Stimulated activated CD4-positive, alpha-beta T cell treated with anti-CD3 and anti-CD28 coated beads, Interleukin-2, amount 100 ng/mL, for 4 hours (primary cell): ENCODE measurements around the gene PSMG2.

Experiments
- DNase-seq: peaks from one replicate; pipeline ENCODE4 v3.0.0-alpha.2; 2020; ENCODE audit warnings: low read depth

PSMG2 gene, protein sequence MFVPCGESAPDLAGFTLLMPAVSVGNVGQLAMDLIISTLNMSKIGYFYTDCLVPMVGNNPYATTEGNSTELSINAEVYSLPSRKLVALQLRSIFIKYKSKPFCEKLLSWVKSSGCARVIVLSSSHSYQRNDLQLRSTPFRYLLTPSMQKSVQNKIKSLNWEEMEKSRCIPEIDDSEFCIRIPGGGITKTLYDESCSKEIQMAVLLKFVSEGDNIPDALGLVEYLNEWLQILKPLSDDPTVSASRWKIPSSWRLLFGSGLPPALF

DNA sequence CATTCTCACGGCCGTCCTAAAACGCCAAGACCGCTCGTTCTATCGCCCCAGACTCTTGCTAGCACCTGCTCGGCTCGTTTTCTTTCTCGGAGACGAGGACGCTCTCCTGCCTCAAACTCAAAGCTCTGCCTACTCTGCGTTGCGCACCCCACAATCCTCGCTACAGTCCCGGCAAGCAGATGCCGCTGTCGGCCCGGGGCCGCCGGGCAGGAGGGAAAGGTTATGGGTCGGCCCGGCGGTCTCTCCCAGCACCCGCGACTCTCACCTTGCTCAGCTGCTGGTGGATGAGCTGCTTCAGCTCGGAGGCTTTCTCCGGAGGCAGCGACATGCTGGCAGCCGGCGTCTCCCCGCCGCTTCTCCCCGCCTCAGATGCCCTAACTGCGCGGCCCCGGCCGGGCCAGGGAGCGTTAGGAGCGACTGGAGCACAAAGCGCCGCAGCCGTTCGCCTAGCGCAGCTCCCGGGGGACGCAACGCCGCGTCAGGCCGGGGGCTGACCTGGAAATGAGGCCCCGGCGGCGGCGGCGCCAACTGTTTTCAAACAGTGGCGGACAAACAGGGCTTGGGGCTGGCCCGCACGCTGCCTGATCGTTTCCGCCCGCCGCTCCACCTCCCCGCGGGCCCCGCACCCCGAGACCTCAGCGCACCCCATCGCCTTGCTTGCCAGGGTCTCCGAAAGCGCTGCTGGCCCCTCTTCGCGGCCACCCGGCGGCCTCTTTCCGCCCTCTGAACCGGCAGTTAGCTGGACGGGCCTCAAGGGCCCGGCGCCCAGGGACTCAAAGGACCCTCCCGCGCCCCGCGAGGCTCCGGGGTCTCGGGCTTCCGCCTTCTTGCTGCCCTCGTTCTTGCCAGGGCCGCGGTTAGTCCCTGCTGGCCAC is at the start of gene PSMG2, which contains the start of gene CEP76:
Gene PSMG2, plus strand, starts transcription at position 822 of the 875 bp plus-strand sequence. CDS start 66 bp downstream, outside the sequence.
Gene CEP76, minus strand, starts transcription at position 503 of the 875 bp plus-strand sequence. Its CDS starts 175 bp downstream, at position 328.
- DNase-seq = peak; percentile 64

DNA sequence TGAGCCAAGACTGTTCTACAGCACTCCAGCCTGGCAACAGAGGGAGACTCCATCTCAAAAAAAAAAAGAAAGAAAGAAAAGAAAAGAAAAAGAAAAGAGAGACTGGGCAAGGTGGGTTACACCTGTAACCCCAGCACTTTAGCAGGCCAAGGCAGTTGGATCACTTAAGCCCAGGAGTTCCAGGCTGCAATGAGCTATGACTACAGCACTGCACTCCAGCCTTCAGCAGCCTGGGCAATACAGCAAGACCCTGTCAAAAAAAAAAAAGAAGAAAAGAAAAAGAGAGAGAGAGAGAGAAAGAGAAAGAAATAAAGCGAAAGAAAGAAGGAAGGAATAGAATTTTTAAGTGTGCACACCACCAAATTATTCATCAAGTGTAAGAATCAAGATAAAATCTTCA is 47.9 kb upstream of the PSMG2 start:
- DNase-seq = no peak

DNA sequence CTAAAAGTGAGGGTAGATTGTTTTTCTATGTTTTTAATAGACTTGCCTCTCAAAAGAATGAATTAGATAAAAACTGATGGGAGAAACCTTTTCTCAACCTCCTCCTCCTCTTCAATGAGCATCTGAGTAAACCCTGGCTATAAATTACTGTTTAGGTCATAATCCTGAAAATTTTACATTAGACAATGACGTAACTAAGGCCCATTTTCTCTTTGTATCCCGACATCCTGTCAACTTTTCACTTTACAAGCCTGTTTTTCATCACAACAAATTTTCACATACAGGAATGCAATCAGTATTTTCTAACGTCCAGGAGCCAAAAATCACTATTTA is 46.3 kb upstream of the PSMG2 start:
- DNase-seq = no peak

DNA sequence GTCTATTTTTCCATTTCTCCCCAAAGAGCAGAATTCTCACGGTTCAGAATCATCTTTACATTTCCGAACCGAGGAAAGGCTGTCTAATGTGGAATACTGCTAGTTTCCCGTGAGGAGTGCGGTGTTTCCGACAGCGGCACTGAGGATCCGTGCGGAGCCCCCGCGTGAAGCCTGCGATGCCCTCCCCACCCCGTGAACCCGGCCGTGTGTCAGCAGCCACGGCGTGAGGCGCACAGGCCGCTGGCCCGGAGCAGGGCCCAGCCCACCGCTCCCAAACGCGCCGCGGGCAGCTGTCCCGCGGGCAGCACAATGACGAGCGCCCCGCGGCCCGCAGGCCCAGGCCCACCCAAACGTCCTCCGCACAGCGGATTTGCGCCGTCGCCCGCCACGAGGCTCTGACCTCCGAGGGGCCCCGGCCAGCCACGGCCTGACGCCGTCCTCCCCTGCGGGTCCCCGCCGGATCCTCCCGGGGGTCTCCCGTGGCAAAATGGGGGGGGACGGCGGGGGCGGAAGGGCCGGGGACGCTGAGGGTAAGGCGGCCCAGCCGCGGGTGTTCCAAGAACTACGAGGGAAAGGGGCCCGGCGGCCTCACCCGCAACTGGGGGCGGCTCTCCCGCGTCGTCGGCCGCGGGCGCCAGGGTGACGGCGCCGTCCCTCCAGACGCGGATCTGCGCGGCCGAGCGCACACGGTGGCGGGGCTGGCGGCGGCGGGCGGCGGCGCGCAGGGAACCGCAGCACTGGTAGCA is 45.7 kb upstream of the PSMG2 start:
- no peak for DNase-seq

DNA sequence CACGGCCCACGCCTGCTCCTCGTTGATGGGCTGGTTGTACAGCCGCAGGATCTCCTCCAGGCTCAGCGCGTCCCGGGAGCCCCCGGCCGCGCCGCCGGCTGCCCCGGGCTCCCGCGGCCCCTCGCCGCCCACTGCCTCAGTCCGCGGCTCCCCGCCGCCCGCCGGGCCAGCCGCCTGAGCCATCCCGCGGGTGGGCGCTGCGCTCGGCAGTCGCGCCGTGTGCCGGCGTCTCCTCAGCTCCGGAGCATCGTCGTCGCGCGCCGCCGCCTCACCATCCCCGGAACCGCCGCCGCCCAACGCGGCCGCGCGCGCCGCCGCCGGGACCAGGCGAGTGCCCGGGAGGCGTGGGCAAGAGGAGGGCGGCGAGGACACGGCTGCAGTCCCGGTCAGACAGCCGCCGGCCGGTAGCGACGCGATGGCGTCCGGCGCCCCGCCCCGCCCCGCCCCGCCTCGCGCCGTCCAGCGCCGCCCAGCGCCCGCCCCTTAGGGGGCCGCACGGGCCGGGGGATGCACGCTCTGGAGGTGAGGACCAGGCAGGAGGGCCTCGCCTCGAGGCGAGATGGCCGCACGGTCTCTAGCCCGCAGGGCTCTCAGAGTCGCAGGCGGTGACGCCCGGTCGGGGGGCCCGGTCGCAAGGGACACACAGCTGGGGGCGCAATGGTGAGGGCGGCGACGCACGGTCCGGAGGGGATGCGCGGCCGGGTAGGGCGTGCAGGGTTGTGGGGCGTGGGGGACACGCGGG is 45.0 kb upstream of the PSMG2 start, which contains the start of gene SPIRE1:
Gene SPIRE1, minus strand, starts transcription at position 424 of the 742 bp plus-strand sequence. Its CDS starts 241 bp downstream, at position 183.
- DNase-seq = no peak

DNA sequence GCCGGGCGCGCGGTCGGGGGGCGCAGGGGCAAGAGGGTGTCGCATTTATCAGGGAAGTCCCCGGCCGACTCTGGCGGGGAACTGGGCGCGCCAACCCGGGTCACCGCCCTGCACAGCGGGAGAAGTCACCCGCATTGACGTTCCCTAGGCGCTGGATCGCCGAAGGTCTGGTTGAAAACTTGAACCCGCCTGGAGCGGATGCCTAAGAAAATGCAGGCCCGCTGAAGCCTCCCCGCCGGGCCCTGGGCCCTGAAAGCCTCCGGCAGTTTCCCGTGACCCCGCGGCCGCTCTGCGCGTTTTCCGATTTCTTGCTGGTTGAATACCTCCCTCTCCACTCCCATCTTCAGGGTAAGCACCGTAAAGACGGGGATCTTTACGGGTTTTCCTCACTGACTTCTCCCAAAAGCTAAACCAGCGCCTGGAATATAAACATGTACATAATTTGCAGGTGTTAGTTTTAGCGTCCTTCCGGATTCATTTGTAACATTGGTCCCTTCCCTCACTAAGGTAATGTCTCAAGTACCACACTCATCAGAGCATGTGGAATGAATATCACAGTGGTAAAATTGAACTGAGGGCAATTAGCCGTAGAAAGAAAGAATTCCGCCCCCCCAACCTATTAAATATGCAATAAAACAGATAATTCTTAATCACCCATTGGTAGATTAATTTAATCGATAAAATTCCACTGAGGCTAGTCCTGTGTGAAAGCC is 44.3 kb upstream of the PSMG2 start:
- DNase-seq = no peak

DNA sequence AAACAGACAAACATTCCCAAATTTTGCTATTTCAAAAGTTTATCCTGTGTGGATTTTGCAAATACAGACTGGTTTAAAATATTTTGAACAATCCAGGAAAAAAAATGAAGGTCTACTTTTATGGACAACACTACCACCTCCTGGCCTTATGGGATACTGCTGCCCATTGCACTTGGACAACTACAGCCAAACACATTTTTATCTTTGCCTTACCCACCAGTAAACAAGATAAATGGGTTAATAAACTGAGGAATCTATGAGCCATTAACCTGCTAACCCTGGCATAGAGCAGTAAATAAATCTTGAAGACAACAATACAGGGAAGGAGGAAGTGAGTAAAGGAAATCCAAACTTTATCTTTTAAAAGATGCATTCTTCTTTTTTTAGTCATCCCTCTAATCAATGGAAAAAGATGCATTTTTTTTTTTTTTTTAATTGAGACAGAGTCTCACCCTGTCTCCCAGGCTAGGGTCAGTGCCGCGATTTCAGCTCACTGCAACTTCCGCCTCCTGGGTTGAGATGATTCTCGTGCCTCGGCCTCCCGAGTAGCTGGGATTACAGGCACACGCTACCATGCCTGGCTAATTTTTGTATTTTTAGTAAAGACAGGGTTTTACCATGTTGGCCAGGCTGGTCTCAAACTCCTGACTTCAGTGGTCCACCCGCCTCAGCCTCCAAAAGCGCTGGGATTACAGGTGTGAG is 42.8 kb upstream of the PSMG2 start:
- DNase-seq = no peak

DNA sequence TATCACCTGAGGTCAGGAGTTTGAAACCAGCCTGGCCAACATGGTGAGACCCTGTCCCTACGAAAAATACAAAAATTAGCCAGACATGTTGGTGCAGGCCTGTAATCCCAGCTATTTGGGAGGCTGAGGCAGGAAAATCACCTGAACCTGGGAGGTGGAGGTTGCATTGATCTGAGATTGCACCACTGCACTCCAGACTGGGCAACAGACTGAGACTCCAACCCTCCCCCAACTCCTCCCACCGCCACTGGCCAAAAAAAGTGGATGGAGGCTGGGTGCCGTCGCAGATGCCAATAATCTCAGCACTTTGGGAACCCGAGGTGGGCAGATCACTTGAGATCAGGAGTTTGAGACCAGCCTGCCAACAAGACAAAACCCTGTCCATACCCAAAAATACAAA is 34.8 kb upstream of the PSMG2 start:
- no peak for DNase-seq

DNA sequence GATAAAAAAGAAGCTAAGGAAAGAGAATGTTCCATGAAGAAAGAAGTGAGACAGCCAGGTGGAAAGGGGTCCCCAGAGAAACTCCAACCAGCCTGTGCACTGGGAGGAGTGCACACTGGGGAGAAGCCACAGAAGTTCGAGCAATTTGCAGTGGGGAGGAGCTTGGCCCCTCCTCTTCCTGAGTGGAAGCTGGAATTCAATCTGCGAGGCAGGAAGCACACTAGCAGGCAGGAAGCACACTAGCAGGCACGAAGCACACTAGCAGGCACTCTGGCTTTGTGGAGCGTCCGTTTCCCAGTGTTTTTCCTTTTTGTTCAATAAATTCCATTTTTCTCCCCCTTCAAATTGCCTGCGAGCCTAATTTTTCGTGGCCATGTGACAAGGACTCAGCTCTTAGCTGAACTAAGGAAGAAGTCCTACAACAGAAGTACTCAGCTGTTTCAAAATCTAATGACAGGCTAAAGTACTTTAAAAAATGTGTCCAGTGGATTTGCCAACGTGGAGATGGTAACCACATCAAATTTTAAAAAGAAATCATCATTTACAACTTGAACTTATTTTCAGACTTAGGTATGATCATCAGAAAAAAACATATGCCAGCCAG is 23.6 kb upstream of the PSMG2 start:
- no peak for DNase-seq

DNA sequence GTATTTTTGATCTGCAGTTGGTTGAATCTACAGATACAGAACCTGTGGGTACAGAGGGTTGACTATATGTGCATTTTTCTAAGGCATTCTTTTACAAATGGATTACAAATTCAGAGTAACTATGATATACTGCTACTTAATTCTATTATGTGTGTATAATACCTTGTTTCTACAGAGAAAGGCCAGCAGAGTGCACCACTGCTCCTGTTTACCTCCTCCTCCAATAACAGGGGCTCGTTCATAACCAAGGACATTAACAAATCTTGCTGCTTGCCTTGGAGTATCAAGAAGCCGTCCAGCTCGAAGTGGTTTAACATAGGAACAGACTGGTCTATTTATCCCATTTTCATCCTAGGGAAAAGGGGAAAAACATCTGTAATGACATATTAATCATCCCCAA is 16.7 kb upstream of the PSMG2 start:
- DNase-seq = no peak

DNA sequence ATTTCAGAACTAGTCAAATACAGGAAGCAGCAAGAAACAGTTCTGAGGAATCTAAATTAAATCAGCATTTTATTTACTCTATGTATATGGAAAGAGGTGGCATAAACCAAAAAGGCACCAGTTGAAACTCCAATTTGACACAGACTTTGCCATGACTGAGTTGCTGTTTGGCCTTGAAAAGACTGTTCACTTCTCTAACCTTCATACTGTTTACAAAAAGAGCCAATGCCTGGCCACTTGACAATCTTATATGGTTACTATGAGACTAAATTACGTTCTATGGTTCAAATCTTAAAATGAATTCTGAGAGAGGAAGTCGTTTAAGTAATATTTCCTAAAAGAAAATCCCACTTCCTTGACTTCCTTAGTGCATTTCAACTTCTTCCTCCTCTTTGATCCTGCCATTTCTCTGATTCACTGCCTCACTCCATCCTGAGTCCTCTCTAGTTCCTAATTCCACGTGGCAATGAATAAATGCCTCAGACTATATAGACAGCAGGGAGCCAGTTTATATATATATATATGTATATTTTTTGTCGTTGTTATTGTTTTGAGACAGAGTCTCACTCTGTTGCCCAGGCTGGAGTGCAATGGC is 13.5 kb upstream of the PSMG2 start:
- DNase-seq = no peak

DNA sequence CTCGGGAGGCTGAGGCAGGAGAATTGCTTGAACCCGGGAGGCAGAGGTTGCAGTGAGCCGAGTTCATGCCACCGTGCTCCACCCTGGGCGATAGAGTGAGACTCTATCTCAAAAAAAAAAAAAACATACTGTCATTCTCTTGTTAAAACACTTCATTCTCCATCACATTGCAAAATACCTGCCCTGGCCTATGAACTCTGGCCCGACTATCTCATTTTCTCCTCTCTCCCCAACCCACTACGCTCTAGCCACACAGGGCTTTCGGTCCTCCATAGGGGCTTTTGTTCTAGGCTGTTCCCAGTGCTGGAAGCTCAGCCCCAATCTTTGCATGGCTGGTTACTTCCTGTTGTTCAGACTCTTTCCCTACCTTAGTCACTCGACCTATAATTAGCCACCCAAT is 10.6 kb upstream of the PSMG2 start:
- DNase-seq = no peak

DNA sequence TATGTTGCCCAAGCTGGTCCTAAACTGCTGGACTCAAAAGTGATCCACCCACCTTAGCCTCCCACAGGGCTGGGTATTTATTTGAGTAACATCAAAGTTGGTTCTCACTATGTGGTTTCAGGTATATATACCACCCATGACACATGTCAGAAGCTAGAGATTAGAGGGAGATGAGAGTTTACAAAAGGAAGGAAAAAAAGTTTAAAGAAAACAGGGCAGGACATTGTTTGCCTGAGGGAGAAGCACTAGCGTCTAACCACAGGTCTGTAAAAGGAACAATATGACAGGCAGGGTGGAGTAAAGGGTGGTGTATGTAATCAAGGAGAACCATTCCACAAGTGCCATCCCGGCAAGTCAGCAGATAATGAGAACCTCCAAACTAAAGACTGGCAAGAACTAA is 8.8 kb upstream of the PSMG2 start:
- DNase-seq = no peak

DNA sequence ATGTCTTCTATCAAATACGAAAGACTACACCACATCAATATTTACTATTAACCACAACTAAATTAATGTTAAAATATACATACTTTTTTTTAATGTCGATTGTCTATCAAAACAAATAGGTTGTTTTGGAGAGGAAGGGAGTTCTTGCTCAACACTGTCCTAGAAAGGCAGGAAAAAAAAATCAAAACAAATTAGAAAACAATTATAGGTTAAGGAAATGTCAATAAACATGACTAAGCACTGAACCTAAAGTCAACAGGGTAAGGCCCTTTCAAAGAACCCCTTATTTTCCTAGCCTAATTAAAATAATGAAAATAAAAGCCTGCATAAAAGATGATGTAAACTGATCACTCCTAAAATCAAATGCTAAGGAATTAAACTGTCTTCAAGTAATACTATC is 3.1 kb upstream of the PSMG2 start:
- no peak for DNase-seq

DNA sequence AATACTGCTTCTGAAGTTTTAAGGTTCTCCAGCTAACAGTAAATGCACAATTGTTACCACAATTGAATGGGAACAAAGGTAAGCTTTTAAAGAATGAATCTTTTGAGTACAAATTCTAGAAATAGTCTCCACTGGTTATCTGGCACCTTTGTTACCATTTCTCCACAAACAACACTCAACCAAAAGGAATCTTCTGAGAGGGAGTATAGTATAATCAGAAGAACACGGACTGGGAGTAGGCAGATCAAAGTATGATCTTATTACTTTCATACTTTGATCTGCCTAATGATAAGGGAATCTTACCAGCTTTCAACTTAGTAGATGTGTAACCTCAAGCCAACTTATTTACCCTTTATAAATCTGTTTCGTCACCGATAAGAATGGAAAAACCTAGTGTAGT is 1.7 kb upstream of the PSMG2 start:
- DNase-seq = no peak

DNA sequence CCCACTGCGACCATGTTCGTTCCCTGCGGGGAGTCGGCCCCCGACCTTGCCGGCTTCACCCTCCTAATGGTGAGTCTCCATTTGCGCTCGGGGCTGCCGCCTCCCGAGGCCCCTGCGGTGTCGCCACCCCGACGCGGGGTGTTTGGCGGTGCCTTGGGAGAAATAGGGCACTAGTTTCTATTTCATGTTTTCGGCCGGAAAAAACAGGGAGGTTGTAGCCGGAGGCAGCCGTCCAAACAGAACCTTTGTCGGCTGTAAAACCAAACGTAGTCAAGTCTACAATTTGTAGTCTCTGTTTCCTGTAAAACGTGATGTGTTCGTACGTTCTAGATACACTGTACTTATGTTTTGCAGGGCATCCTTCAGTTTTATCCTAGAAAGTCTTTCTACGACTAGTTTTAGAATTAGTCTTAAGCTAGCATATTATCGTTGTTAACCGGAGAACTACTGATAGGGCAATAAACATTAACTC is 290 bp downstream of the PSMG2 start:
- no peak for DNase-seq

DNA sequence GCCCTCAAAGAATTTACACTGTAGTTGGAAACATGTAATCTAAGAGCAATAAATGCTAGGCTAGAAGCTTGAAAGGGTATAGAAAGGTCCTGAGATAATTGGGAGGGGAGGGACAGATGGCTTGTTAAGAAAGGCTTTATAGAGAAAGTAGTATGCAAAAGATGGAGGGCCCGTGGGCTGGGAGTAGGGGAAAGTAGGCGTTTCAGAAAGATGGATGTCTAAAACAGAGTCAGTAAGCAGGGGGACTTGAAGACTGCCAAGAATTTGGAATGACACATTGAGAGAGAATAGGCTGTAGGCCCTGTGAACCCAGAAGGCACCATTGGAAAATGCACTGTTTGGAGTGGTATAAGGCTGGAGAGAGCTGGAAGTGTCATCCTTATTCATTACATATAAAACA is 822 bp downstream of the PSMG2 start:
- DNase-seq = no peak

DNA sequence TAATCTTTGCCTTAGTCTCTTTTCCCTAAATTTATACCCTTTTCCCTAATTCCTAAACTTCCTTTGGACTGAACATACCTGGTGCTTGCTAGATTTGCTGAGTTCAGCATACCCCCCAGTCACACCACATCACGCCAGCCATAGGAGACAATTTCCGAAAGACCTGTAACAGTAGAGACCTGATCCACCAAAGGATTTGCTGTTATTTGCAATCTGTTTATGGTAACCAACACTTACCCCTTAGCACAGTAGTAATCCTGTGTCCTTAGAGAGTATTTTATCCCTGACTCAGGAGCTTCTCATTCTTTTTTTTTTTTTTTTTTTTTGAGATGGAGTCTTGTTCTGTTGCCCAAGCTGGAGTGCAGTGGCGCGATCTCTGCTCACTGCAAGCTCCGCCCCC is 8.6 kb downstream of the PSMG2 start:
- no peak for DNase-seq

DNA sequence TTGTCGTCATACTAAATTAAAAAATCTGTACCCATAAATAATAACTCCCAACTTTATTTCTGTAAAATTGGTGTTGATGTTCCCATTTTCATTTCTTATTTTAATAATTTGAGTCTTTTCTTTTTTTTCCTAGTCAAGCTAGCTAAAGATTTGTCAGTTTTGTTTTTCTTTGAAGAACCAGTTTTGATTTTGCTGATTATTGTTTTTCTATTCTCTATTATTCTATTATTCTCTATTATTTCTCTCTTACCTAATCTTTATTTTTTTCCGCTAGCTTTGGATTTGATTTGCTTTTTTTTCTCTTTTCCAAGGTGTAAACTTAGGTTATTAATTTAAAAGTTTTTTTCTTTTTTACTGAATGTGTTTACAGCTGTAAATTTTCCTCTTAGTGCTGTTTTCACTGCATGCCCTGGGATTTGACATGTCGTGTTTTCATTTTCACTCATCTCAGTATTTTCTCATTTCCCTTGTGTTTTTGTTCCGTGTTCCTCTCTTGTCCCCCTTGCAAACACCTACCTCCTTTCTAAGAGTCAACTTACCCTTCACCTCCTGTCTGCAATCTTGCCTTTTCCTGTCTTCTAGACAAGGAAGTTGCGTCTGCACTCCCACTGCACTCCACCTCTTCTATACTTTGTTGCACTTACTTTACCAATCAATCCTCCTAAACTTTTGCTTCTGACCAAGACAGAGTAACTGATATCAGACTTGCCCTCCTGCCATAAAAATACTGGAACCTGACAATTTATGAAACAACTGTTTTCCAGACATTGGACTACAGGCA is 18.8 kb downstream of the PSMG2 start:
- DNase-seq = no peak
